Measurements from ENCODE around the gene GGTLC1.

Gene GGTLC1

DNA sequence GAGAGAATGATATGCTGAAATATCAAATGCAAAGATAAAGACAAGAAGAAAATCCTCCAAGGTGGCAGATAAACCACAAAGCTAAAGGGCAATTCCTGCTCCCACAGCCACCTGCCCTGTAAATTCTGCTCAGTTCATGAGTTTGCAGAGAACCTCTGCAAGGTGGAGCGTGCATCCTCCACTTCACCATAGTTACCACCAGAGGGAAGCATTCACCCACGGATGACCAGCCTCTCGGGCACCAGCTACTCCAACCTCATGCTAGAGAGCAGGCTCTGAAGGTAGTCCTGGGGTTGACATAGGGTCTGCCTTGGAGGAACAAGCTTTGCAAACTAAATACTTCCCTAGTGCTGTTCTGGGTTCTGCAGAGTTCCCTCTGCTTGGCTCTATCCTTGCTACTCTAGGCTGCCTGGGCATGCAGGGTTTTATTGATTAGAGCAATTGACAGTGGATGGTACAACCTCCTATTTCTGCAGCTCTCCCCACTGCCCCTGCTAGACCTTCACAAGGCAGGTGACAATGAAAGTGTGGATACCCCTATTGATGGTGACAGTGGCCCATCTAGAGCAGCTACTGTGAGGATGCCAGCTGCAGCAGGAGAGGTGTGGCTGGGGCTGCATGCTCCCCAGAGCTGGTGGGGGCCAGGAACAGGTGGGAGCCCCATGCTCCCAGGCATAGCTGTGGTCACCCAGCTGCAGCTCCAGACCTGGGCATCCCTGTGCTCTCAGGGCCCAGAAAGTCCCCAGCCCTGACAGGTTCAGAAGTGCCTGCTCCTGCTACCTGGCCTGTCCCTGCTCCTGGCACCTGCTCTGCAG lies 51.1 kb downstream of the GGTLC1 start:
- in situ Hi-C loops (cut with HindIII; ENCODE audit: low sequenced_read_pairs), result no loop called here
- TF ChIP-seq, protein P1, sequence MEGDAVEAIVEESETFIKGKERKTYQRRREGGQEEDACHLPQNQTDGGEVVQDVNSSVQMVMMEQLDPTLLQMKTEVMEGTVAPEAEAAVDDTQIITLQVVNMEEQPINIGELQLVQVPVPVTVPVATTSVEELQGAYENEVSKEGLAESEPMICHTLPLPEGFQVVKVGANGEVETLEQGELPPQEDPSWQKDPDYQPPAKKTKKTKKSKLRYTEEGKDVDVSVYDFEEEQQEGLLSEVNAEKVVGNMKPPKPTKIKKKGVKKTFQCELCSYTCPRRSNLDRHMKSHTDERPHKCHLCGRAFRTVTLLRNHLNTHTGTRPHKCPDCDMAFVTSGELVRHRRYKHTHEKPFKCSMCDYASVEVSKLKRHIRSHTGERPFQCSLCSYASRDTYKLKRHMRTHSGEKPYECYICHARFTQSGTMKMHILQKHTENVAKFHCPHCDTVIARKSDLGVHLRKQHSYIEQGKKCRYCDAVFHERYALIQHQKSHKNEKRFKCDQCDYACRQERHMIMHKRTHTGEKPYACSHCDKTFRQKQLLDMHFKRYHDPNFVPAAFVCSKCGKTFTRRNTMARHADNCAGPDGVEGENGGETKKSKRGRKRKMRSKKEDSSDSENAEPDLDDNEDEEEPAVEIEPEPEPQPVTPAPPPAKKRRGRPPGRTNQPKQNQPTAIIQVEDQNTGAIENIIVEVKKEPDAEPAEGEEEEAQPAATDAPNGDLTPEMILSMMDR (IDR thresholded peaks at IDR 0.05; ENCODE audit: low read depth, low read length), result peak; percentile 66
- H3K4me3 ChIP-seq (ENCODE audit: low read depth, low read length), result no peak overlapping the region
- peak; percentile 34 for DNase-seq (ENCODE audit: low read depth, low spot score)
